SU-DHL-6 (cell line): Measurements from ENCODE around the gene SLC38A10.

Experiments used
- H2AFZ ChIP-seq: fragments of 200-600 bp; sonication (generic); 2 replicates; pipeline ENCODE4 v1.6.1; 2014; ENCODE audit warnings: low read depth, mild to moderate bottlenecking, moderate library complexity, mixed read lengths, antibody characterized with exemption, low read length; ENCODE audit not compliant: severe bottlenecking
- H3F3A ChIP-seq: fragments of 200-600 bp; shearing (Covaris generic); 2 replicates; pipeline ENCODE4 v1.6.0; 2016; ENCODE audit warnings: antibody characterized with exemption, mild to moderate bottlenecking; ENCODE audit not compliant: insufficient read depth
- H3K27ac ChIP-seq: fragments of 200-600 bp; sonication (generic); 2 replicates; pipeline ENCODE4 v1.5.1; 2016; ENCODE audit warnings: low read depth, mild to moderate bottlenecking, low read length, moderate library complexity, mixed read lengths
- H3K27me3 ChIP-seq: fragments of 200-600 bp; sonication (generic), shearing (Covaris generic); 2 replicates; pipeline ENCODE4 v1.6.0; 2014; ENCODE audit warnings: mild to moderate bottlenecking, low read length
- H3K36me3 ChIP-seq: fragments of 200-600 bp; sonication (generic); 2 replicates; pipeline ENCODE4 v1.6.1; 2014; ENCODE audit warnings: mild to moderate bottlenecking, low read length, mixed read lengths
- H3K4me2 ChIP-seq: fragments of 300-600, 200-600 bp; shearing (Covaris generic), sonication (generic); 2 replicates; pipeline ENCODE4 v1.6.0; 2014; ENCODE audit warnings: low read length, low read depth, mild to moderate bottlenecking; ENCODE audit not compliant: poor library complexity, severe bottlenecking
- H3K4me3 ChIP-seq: fragments of 200-600 bp; sonication (generic); 2 replicates; pipeline ENCODE4 v1.5.1; 2014; ENCODE audit warnings: antibody characterized with exemption, low read length, mild to moderate bottlenecking, mixed read lengths; ENCODE audit not compliant: insufficient read depth, poor library complexity, severe bottlenecking
- H3K79me2 ChIP-seq: fragments of 200-600 bp; sonication (generic); 2 replicates; pipeline ENCODE4 v1.6.1; 2014; ENCODE audit warnings: mild to moderate bottlenecking, low read length, moderate library complexity; ENCODE audit not compliant: insufficient read depth
- H3K9ac ChIP-seq: fragments of 200-600 bp; sonication (generic); 2 replicates; pipeline ENCODE4 v1.7.0; 2014; ENCODE audit warnings: mild to moderate bottlenecking, low read length
- H3K9me2 ChIP-seq: fragments of 200-600 bp; sonication (generic); replicated peaks from 2 replicates; pipeline ENCODE4 v1.6.1; 2014; ENCODE audit warnings: low read length; ENCODE audit not compliant: insufficient read depth
- H3K9me3 ChIP-seq: fragments of 200-600 bp; sonication (generic); 2 replicates; pipeline ENCODE4 v1.6.1; 2014; ENCODE audit warnings: low read length, mixed read lengths; ENCODE audit not compliant: insufficient read depth
- H4K20me1 ChIP-seq: fragments of 200-600 bp; sonication (generic); 2 replicates; pipeline ENCODE4 v1.6.1; 2014; ENCODE audit warnings: low read depth, mild to moderate bottlenecking, antibody characterized with exemption, low read length, moderate library complexity, mixed read lengths
- EZH2phosphoT487 ChIP-seq: fragments of 200-600 bp; sonication (generic), shearing (Covaris generic); conservative IDR thresholded peaks from 2 replicates; pipeline ENCODE4 v1.6.1; 2018; ENCODE audit warnings: mild to moderate bottlenecking, antibody characterized with exemption, low read length, moderate library complexity, mixed read lengths
- TF ChIP-seq, protein P1 (sequence below): fragments of 200-600 bp; sonication (generic); IDR thresholded peaks from one replicate; pipeline ENCODE4 v1.5.1; 2017; ENCODE audit warnings: antibody characterized with exemption, mild to moderate bottlenecking, low read length, moderate library complexity; ENCODE audit not compliant: insufficient read depth, poor library complexity, severe bottlenecking

SLC38A10 gene

GRCh38 chr17:81207610-81208581 is 87.2 kb downstream of the SLC38A10 start:
- H3K27me3 ChIP-seq, result no peaks in the 10 kb centered on the region
- no peak overlapping the region for H2AFZ ChIP-seq
- H3F3A ChIP-seq, result no peaks in the 10 kb centered on the region
- TF ChIP-seq, protein P1, sequence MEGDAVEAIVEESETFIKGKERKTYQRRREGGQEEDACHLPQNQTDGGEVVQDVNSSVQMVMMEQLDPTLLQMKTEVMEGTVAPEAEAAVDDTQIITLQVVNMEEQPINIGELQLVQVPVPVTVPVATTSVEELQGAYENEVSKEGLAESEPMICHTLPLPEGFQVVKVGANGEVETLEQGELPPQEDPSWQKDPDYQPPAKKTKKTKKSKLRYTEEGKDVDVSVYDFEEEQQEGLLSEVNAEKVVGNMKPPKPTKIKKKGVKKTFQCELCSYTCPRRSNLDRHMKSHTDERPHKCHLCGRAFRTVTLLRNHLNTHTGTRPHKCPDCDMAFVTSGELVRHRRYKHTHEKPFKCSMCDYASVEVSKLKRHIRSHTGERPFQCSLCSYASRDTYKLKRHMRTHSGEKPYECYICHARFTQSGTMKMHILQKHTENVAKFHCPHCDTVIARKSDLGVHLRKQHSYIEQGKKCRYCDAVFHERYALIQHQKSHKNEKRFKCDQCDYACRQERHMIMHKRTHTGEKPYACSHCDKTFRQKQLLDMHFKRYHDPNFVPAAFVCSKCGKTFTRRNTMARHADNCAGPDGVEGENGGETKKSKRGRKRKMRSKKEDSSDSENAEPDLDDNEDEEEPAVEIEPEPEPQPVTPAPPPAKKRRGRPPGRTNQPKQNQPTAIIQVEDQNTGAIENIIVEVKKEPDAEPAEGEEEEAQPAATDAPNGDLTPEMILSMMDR, result no peak
- TF ChIP-seq EZH2phosphoT487, result no peak
- H3K9ac ChIP-seq, result no peak overlapping the region
- no peaks in the 10 kb centered on the region for H3K36me3 ChIP-seq
- H3K4me2 ChIP-seq, result no peak overlapping the region
- no peaks in the 10 kb centered on the region for H3K9me3 ChIP-seq
- no peak overlapping the region for H3K27ac ChIP-seq
- no peaks in the 10 kb centered on the region for H4K20me1 ChIP-seq
- no peaks in the 10 kb centered on the region for H3K79me2 ChIP-seq
- H3K9me2 ChIP-seq, result no peaks in the 10 kb centered on the region
- no peak overlapping the region for H3K4me3 ChIP-seq

DNA sequence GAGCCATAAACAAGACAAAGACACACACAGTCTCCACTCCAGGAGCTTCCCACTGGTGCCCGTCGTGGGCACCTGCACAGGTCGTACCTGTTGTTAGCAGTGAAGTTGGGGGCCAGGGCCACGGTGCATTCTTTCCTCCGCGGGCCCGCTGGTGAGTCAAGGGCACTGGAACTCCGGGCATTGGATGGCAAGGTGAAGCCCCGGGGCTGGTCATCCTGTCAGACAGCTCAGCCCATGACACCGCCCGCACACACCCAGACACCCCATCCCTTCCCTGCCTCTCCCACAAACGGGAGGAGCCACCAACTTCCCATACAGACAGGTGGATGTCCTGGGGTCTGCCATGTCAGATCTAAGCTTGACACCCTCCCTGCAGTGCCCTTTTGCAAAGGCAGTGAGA is 88.5 kb downstream of the SLC38A10 start:
- H3K79me2 ChIP-seq, result no peaks in the 10 kb centered on the region
- H3K4me3 ChIP-seq, result no peak overlapping the region
- no peaks in the 10 kb centered on the region for H3K9me3 ChIP-seq
- no peak for TF ChIP-seq EZH2phosphoT487
- TF ChIP-seq, protein P1, result no peak
- no peak overlapping the region for H3K27ac ChIP-seq
- H3K9me2 ChIP-seq, result no peaks in the 10 kb centered on the region
- H2AFZ ChIP-seq, result no peak overlapping the region
- H3K4me2 ChIP-seq, result no peak overlapping the region
- no peaks in the 10 kb centered on the region for H4K20me1 ChIP-seq
- H3K27me3 ChIP-seq, result no peaks in the 10 kb centered on the region
- H3F3A ChIP-seq, result no peaks in the 10 kb centered on the region
- H3K36me3 ChIP-seq, result no peaks in the 10 kb centered on the region
- H3K9ac ChIP-seq, result no peak overlapping the region

DNA sequence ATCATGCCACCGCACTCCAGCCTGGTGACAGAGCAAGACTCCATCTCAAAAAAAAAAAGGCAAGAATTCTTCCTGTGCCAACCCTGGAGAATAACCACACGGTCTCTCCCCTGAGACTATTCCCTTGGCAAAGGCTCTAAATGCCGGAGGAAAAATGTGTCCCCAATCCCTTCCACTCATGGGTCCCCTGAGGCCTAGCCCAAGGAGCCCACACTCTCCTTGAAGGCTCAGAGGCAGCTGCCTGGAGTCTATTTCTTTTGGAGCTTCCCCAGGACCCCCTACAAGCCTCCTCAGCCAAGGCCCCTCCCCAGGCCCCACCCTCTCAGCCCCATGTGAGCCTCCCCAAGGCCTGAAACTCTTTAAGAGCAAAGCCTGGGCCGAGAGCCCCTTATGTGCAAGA is 88.9 kb downstream of the SLC38A10 start:
- H3K79me2 ChIP-seq, result no peaks in the 10 kb centered on the region
- no peak overlapping the region for H3K4me3 ChIP-seq
- H3F3A ChIP-seq, result no peaks in the 10 kb centered on the region
- no peaks in the 10 kb centered on the region for H3K9me3 ChIP-seq
- TF ChIP-seq EZH2phosphoT487, result no peak
- TF ChIP-seq, protein P1, result no peak
- no peaks in the 10 kb centered on the region for H4K20me1 ChIP-seq
- no peaks in the 10 kb centered on the region for H3K9me2 ChIP-seq
- no peak overlapping the region for H3K4me2 ChIP-seq
- H3K27me3 ChIP-seq, result no peaks in the 10 kb centered on the region
- H2AFZ ChIP-seq, result no peak overlapping the region
- no peak overlapping the region for H3K9ac ChIP-seq
- no peaks in the 10 kb centered on the region for H3K36me3 ChIP-seq
- H3K27ac ChIP-seq, result no peak overlapping the region
